ENCODE results near the gene SNX6. TPM values are rescaled to one million over a fixed set of nuclear protein-coding genes. Genes with fewer than 3 reads are reported as not detected.

SNX6 gene
- total RNA-seq, 2 experiments from 2014 or later: 78.3 to 81.8 TPM

Other genes with a start within 250 kb of the SNX6 start
- 10 to 100 TPM; 10.3 to 11.5 TPM for gene SPTSSA, start 167.9 kb downstream of the SNX6 start, total RNA-seq
- gene EAPP, start 90.4 kb downstream of the SNX6 start, total RNA-seq: 10 to 100 TPM; 44.6 to 44.7 TPM
- 10 to 100 TPM in 1 of 2 experiments, 1 to 10 TPM in 1; 9.8 to 12.5 TPM for gene CFL2, start 84.4 kb upstream of the SNX6 start, total RNA-seq
- 10 to 100 TPM; 46.1 to 51.8 TPM for gene BAZ1A, start 245.2 kb upstream of the SNX6 start, total RNA-seq

All from activated naive CD8-positive, alpha-beta T cell treated with anti-CD3 and anti-CD28 coated beads, Interleukin-2, amount 10 ng/mL, durations not matched to agents 7 days and 5 days (primary cell).